ENCODE measurements around the gene TSPAN14. TPM values are rescaled to one million over a fixed set of nuclear protein-coding genes. Genes with fewer than 3 reads are reported as not detected.
"Not testable (repeated sequence)": the region's sequence is repeated elsewhere in the genome, so short reads cannot be mapped to it uniquely, and the experiment has no call there.

Gene TSPAN14
- total RNA-seq, 1 experiment from 2014 or later, result 92.5 TPM

DNA sequence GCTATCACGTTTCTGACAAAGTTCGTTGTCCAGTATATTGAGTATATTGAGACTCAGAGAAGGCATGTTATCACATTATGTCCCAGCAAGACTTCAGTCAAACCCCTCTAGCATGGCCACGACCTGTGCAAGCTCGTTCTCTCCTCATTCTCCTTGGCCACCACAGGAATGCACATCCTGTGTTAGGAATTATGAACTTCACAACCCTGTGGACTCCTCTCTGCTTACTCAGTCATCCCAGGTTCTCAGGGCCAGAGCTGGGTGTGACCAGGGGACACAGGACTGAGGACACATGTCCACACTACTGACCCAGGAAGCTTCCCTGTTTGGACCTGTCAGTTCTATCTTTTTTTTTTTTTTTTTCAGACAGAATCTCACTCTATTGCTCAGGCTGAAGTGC is 87.9 kb downstream of the TSPAN14 start:
- no peak for DNase-seq (ENCODE audit: low read depth)
- in situ Hi-C loops (cut with HindIII; ENCODE audit: low pct_unique_long_range_greater_than_20kb, low sequenced_read_pairs), result no loop called here

DNA sequence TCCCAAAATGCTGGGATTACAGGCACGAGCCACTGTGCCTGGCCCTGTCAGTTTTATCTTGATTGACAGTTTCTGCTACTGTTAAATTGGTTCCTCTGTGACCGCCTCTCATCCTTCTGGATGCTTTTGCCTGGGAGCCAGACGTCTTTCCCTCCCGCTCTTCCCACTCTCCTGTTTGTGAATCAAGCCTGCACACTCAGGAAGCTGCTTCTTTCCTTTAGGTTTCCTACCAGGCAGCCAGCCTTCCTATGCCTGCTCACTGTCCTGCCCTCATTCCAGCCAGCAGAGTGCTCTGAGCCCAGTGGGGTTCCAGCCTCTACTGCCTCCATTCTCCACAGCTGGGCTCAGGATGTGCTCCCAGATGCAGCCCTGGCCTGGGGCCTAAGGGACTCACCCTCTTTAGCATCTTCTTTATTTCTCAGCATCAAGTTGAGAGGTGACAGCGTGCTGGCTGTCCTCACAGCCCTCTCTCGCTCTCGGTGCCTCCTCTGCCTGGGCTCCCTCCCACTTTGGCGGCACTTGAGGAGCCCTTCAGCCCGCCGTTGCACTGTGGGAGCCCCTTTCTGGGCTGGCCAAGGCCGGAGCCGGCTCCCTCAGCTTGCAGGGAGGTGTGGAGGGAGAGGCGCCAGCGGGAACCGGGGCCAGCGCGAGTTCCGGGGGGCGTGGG is 88.7 kb downstream of the TSPAN14 start:
- in situ Hi-C loops (cut with HindIII; ENCODE audit: low pct_unique_long_range_greater_than_20kb, low sequenced_read_pairs), result no loop called here
- no peak for DNase-seq (ENCODE audit: low read depth)

GRCh38 chr10:80543319-80543672 is 89.2 kb downstream of the TSPAN14 start:
- in situ Hi-C loops (cut with HindIII; ENCODE audit: low pct_unique_long_range_greater_than_20kb, low sequenced_read_pairs); DNase-seq (ENCODE audit: low read depth): not testable (repeated sequence)

DNA sequence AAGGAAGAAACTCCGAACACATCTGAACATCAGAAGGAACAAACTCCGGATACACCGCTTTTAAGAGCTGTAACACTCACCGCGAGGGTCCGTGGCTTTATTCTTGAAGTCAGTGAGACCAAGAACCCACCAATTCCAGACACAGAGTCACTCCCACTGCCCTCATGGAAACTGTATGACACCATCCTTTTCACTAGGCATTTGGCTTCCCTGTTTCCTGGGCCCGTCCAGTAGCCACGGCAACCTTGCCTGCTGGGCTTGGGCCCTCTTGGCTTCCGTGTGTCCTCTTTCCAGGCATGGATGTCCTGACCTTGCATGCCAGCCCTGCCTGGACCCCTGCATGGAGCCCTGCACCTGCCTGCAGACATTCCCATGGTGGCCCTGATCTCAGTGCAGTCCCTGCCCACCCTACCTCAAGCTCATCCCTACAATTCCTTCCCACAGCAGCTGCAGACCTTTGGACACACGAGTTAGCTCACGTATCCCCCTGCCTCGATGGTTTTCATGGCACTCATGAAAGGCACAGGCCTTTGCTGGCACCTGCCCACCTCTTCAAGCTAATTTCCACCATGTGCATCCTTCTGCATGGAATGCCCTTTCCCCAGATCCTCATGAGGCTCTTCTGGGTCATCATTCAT is 90.3 kb downstream of the TSPAN14 start:
- in situ Hi-C loops (cut with HindIII; ENCODE audit: low pct_unique_long_range_greater_than_20kb, low sequenced_read_pairs), result no loop called here

GRCh38 chr10:80545258-80545881 is 91.3 kb downstream of the TSPAN14 start:
- in situ Hi-C loops (cut with HindIII; ENCODE audit: low pct_unique_long_range_greater_than_20kb, low sequenced_read_pairs), result no loop called here
- DNase-seq (ENCODE audit: low read depth), result no peak

More for the DNA sequence above, 90.3 kb downstream of the TSPAN14 start:
- no peak for DNase-seq (ENCODE audit: low read depth)

DNA sequence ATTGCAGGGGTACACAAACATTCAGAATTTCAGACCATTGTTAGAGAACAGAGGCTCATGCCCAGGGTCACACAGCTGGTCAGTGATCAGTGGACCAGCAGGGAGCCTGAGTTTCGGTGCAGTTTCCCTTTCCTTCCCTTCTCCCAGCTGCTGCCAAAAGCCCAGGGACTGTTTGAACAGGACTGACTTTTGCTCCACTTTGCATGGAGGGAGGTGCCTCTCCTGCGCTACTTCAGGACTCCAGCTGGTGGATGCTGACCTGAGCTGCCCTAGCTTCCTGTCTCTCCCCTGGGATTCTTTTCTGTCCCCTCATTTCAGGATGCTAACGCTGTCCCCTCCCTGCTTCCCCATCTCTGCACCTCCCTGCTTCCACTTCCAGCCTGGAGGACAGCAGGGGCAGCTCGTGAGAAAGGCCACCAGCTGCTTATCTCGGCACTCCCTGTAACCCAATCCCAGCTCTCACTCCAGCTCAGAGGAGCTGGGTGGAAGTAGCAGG is 98.1 kb downstream of the TSPAN14 start:
- in situ Hi-C loops (cut with HindIII; ENCODE audit: low pct_unique_long_range_greater_than_20kb, low sequenced_read_pairs), result no loop called here
- DNase-seq (ENCODE audit: low read depth), result no peak

DNA sequence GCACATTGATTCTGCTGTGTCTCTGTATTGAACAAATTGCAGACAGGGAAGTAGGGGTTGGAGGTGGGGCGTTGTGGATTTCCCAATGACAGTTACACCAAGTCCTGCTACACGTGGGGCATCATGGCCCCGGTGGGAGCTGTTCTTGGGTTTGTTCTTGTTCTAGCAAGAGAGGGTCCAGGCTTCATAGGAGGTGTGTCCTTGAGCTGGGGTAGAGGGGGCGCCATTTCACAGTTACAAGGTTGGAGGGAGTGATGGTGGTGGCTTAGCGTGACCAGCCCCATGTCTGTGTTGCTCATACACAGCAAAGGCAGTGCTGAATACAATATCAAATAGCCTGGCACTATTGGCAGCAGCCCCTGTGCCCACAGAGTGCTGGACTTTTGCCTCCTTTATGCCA is 99.3 kb downstream of the TSPAN14 start:
- DNase-seq (ENCODE audit: low read depth), result no peak
- in situ Hi-C loops (cut with HindIII; ENCODE audit: low pct_unique_long_range_greater_than_20kb, low sequenced_read_pairs), result no loop called here

DNA sequence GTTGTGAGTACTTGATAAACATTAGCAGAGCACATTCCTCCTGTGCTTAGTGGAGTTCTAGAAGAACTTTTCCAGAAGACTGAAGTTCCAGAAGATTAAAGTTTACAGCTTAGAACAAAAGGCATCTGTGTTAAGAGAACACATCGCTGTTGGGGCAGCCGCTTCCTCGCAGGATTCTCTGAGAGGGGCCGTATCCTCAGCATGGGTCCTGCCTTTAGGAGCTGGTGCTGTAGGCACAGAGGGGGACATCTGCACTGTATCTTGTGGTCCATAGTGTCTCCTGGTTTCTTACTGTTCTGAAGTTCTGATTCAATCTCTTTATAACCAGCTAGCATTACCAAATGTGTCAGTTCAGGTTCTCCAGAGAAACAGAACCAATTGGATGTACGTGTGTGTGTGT is 99.9 kb downstream of the TSPAN14 start:
- in situ Hi-C loops (cut with HindIII; ENCODE audit: low pct_unique_long_range_greater_than_20kb, low sequenced_read_pairs), result no loop called here
- no peak for DNase-seq (ENCODE audit: low read depth)

GRCh38 chr10:80555415-80555814 is 101.3 kb downstream of the TSPAN14 start:
- in situ Hi-C loops (cut with HindIII; ENCODE audit: low pct_unique_long_range_greater_than_20kb, low sequenced_read_pairs), result no loop called here
- no peak for DNase-seq (ENCODE audit: low read depth)

DNA sequence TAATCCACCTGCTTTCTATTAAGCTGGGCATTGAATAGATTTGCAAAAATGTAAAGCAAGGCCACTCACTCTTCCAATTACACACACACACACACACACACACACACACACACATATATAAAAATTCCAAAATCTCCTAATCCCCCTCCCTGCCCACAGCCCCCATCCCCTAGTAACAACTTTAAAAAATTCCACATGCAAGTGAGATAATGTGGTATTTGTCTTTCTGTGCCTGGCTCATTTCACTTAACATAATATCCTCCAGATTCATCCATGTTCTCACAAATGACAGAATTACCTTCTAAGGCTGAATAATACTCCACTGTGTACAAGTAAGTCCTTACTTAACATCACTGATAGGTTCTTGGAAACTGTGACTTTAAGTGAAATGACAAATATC is 107.8 kb downstream of the TSPAN14 start:
- DNase-seq (ENCODE audit: low read depth), result no peak
- in situ Hi-C loops (cut with HindIII; ENCODE audit: low pct_unique_long_range_greater_than_20kb, low sequenced_read_pairs), result no loop called here

DNA sequence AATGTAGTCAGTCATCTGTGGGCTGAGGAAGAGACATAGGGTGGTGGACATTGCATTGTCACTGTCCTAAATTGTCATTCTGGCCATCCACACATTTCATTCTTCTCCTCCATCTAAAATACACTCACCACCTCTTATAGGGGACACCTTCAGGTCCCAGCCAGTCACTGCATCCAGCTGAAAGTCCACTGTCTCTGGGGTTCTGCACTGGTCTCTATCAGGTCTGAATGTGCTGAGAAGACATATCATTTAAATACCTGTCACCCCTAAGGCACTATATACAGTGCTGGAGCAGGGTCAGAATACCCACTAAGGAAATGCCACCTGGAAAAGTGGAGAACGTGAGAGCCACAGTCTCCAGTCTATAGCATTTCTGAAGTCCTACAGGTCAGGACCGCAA is 113.2 kb downstream of the TSPAN14 start:
- in situ Hi-C loops (cut with HindIII; ENCODE audit: low pct_unique_long_range_greater_than_20kb, low sequenced_read_pairs), result no loop called here
- DNase-seq (ENCODE audit: low read depth), result no peak

GRCh38 chr10:80569131-80569895 is 115.2 kb downstream of the TSPAN14 start:
- in situ Hi-C loops (cut with HindIII; ENCODE audit: low pct_unique_long_range_greater_than_20kb, low sequenced_read_pairs), result no loop called here
- no peak for DNase-seq (ENCODE audit: low read depth)

DNA sequence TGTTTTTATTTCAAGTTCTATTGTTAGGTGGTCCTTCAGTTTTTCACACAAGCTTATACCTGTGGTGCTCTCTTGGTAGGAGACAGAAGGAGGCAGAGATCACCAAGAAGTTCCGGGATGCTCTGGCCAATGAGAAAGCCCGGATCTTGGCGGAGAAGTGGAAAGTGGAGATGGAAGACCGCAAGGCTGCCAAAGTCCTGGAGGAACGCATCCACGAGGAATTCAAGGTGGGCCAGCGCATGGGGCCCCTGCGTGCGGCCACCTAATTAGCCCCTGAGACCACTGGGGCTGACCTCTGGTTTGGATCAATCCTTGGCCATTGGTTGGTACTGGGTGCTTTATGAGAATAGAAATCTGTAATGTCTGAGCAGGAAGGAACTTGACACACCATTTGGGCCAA is 117.2 kb downstream of the TSPAN14 start:
- in situ Hi-C loops (cut with HindIII; ENCODE audit: low pct_unique_long_range_greater_than_20kb, low sequenced_read_pairs), result no loop called here
- DNase-seq (ENCODE audit: low read depth), result no peak

DNA sequence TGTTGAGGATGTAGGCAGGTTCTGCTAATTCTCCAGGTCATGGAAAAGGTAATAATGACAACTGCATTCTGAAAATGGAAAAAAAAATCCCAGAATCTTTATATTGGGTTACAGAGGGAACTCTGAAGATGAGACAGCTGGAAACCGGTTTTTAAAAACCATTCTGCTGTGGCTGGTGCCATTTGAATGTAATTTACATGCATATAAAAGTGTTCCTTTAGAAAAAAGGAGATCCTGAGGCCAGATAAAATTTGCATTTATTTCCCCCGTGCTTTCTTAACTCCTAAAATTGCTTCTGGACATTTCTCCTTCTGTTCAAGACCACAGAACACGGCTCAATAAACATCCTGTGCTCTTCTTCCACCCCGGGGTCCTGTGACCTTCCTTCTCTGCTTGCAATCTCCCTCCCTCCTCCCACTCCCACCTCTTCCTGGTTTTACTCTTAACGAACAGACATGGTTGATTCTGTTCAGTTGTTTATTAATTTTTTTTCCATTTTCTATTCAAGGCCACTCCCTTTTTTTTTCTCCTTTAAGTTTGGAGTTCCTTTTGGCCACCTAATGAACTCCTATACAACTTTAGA is 125.2 kb downstream of the TSPAN14 start:
- in situ Hi-C loops (cut with HindIII; ENCODE audit: low pct_unique_long_range_greater_than_20kb, low sequenced_read_pairs), result no loop called here
- DNase-seq (ENCODE audit: low read depth), result no peak

GRCh38 chr10:80579849-80580637 is 125.9 kb downstream of the TSPAN14 start:
- no peak for DNase-seq (ENCODE audit: low read depth)
- in situ Hi-C loops (cut with HindIII; ENCODE audit: low pct_unique_long_range_greater_than_20kb, low sequenced_read_pairs), result no loop called here

GRCh38 chr10:80580638-80581468 is 126.7 kb downstream of the TSPAN14 start:
- in situ Hi-C loops (cut with HindIII; ENCODE audit: low pct_unique_long_range_greater_than_20kb, low sequenced_read_pairs), result no loop called here
- DNase-seq (ENCODE audit: low read depth), result no peak

DNA sequence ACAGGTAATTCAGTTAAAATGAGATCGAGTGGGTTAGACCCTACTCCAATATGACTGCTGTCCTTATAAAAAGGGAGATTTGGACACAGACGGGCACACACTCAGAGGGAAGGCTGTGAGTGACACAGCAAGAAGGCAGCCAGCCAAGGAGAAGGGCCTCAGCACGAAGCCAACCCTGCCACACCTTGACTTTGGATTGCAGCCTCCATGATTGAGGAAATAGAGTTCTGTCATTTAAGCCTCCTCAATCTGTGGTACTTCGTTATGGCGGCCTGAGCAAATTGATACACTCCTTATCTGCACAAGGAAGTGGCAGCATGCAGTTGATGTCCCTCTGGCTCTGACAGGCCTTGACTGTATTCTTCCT is 127.3 kb downstream of the TSPAN14 start:
- in situ Hi-C loops (cut with HindIII; ENCODE audit: low pct_unique_long_range_greater_than_20kb, low sequenced_read_pairs), result no loop called here
- DNase-seq (ENCODE audit: low read depth), result no peak
